IMR-90 (cell line): ENCODE data around the gene GINS1. TPM values are rescaled to one million over a fixed set of nuclear protein-coding genes. Genes with fewer than 3 reads are reported as not detected.

Experiments used
- ATAC-seq: fragments of 200-7000 bp; cut with Tn5 transposase; 2 replicates; pipeline ENCODE4 v1.9.1; 2020; ENCODE audit warnings: low read depth, mild to moderate bottlenecking, moderate library complexity
- BruUV-seq: library from RNA; stranded (reverse); fragments of 400-500 nt; replicated peaks from 2 replicates; lab custom pipeline; 2021; lab: Mats Ljungman, UMichigan
- CTCF ChIA-PET: fragments of 300-600 bp; formaldehyde crosslinking; extraction: SDS; loops from one replicate; lab custom pipeline; 2021; ENCODE audit warnings: antibody characterized with exemption; lab: Yijun Ruan, JAX
- POLR2A ChIA-PET: fragments of 300-600 bp; sonication (Branson Sonifier 250); formaldehyde crosslinking; loops from one replicate; lab custom pipeline; 2022; ENCODE audit warnings: antibody characterized with exemption; ENCODE audit not compliant: unreplicated experiment; lab: Charles Lee
- DNase-seq: peaks from one replicate; pipeline ENCODE4 v3.0.0; 2013
- H2AFZ ChIP-seq: replicated peaks from 2 replicates; pipeline ENCODE3; 2013; ENCODE audit warnings: low read length, mild to moderate bottlenecking; ENCODE audit not compliant: poor library complexity
- H2AK5ac ChIP-seq: 2 replicates; pipeline ENCODE4 v1.6.1; 2013; ENCODE audit warnings: low read depth, low read length, inconsistent platforms
- H2AK9ac ChIP-seq: replicated peaks from 2 replicates; pipeline ENCODE3; 2013; ENCODE audit warnings: mild to moderate bottlenecking, low read depth, low read length, moderate library complexity; ENCODE audit not compliant: poor library complexity
- H2BK120ac ChIP-seq: 2 replicates; pipeline ENCODE4 v1.6.1; 2013; ENCODE audit warnings: low read depth, low read length, inconsistent platforms
- H2BK15ac ChIP-seq: 3 replicates; pipeline ENCODE4 v1.6.1; 2013; ENCODE audit warnings: low read depth, low read length, inconsistent platforms
- H2BK20ac ChIP-seq: 2 replicates; pipeline ENCODE4 v1.6.1; 2013; ENCODE audit warnings: low read depth, mild to moderate bottlenecking, inconsistent platforms, low read length, moderate library complexity
- H2BK5ac ChIP-seq: 2 replicates; pipeline ENCODE4 v1.6.1; 2013; ENCODE audit warnings: mild to moderate bottlenecking, low read depth, low read length, inconsistent platforms; ENCODE audit not compliant: poor library complexity, severe bottlenecking
- H3K14ac ChIP-seq: replicated peaks from 2 replicates; pipeline ENCODE4 v1.6.1; 2013; ENCODE audit warnings: low read depth, low read length, inconsistent platforms
- H3K18ac ChIP-seq: 2 replicates; pipeline ENCODE4 v1.6.1; 2013; ENCODE audit warnings: low read depth, low read length, control low read depth
- H3K23ac ChIP-seq: 2 replicates; pipeline ENCODE4 v1.6.1; 2013; ENCODE audit warnings: low read depth, low read length, inconsistent platforms
- H3K27ac ChIP-seq: 2 replicates; pipeline ENCODE4 v1.5.1; 2013; ENCODE audit warnings: mild to moderate bottlenecking, control low read depth, low read length; ENCODE audit not compliant: insufficient read depth
- H3K27me3 ChIP-seq: 2 replicates; pipeline ENCODE4 v1.6.1; 2013; ENCODE audit warnings: low read length; ENCODE audit not compliant: control insufficient read depth, insufficient read depth
- H3K36me3 ChIP-seq: 2 replicates; pipeline ENCODE4 v1.6.1; 2013; ENCODE audit warnings: low read length, mixed read lengths; ENCODE audit not compliant: control insufficient read depth, insufficient read depth
- H3K4ac ChIP-seq: 2 replicates; pipeline ENCODE4 v1.6.1; 2013; ENCODE audit warnings: low read depth, low read length, inconsistent platforms
- H3K4me1 ChIP-seq: 2 replicates; pipeline ENCODE4 v1.6.1; 2013; ENCODE audit warnings: low read length, mixed read lengths; ENCODE audit not compliant: control insufficient read depth, insufficient read depth
- H3K4me2 ChIP-seq: 2 replicates; pipeline ENCODE4 v1.6.1; 2013; ENCODE audit warnings: low read depth, mild to moderate bottlenecking, control low read depth, low read length, moderate library complexity
- H3K4me3 ChIP-seq: 2 replicates; pipeline ENCODE4 v1.5.1; 2013; ENCODE audit warnings: low read depth, mild to moderate bottlenecking, control low read depth, low read length, moderate library complexity; ENCODE audit not compliant: insufficient read depth
- H3K56ac ChIP-seq: 2 replicates; pipeline ENCODE4 v1.6.1; 2013; ENCODE audit warnings: low read length, inconsistent platforms; ENCODE audit not compliant: insufficient read depth; ENCODE audit errors: extremely low read depth
- H3K79me1 ChIP-seq, 2 experiments: 2 replicates each; pipeline ENCODE4 v1.6.1; 2013; ENCODE audit warnings: low read length in 2 of 2, inconsistent platforms in 1 of 2, low read depth in 1 of 2
- H3K9ac ChIP-seq: 2 replicates; pipeline ENCODE4 v1.6.1; 2013; ENCODE audit warnings: low read depth, low read length, control low read depth
- H3K9me1 ChIP-seq: 2 replicates; pipeline ENCODE4 v1.6.1; 2013; ENCODE audit warnings: low read length, inconsistent platforms; ENCODE audit not compliant: insufficient read depth
- H3K9me3 ChIP-seq: 2 replicates; pipeline ENCODE4 v1.6.1; 2013; ENCODE audit warnings: low read length; ENCODE audit not compliant: control insufficient read depth, insufficient read depth
- H4K20me1 ChIP-seq: 2 replicates; pipeline ENCODE4 v1.6.1; 2013; ENCODE audit warnings: low read length, inconsistent platforms; ENCODE audit not compliant: insufficient read depth
- H4K5ac ChIP-seq: 2 replicates; pipeline ENCODE4 v1.6.1; 2013; ENCODE audit warnings: mild to moderate bottlenecking, low read depth, low read length, control low read depth
- H4K8ac ChIP-seq, 2 experiments: 2 replicates each; pipeline ENCODE4 v1.6.1; 2013; ENCODE audit warnings: low read depth in 2 of 2, low read length in 2 of 2, control low read depth in 1 of 2, inconsistent platforms in 1 of 2
- H4K91ac ChIP-seq: 2 replicates; pipeline ENCODE4 v1.6.1; 2013; ENCODE audit warnings: low read depth, low read length, inconsistent platforms; ENCODE audit not compliant: insufficient read depth
- BHLHE40 ChIP-seq: fragments of 150-350 bp; IDR thresholded peaks from 2 replicates; pipeline ENCODE4 v1.6.1; 2016; ENCODE audit warnings: mild to moderate bottlenecking, low read depth, low read length
- CEBPB ChIP-seq: IDR thresholded peaks from 2 replicates; pipeline ENCODE4 v1.6.1; 2012; ENCODE audit warnings: low read depth, low read length, improper control_type of control experiment
- CHD1 ChIP-seq: IDR thresholded peaks from 2 replicates; pipeline ENCODE4 v1.6.1; 2012; ENCODE audit warnings: low read depth, low read length, improper control_type of control experiment
- FOS ChIP-seq: fragments of 150-350 bp; IDR thresholded peaks from 2 replicates; pipeline ENCODE4 v1.6.1; 2016; ENCODE audit warnings: low read depth, low read length
- MAFK ChIP-seq: IDR thresholded peaks from 2 replicates; pipeline ENCODE4 v1.6.1; 2012; ENCODE audit warnings: low read depth, low read length, improper control_type of control experiment
- MAZ ChIP-seq: IDR thresholded peaks from 2 replicates; pipeline ENCODE4 v1.6.1; 2012; ENCODE audit warnings: low read depth, mild to moderate bottlenecking, low read length, improper control_type of control experiment, moderate library complexity, borderline replicate concordance
- MXI1 ChIP-seq: IDR thresholded peaks from 2 replicates; pipeline ENCODE4 v1.6.1; 2012; ENCODE audit warnings: low read depth, mild to moderate bottlenecking, low read length, moderate library complexity, borderline replicate concordance
- NFE2L2 ChIP-seq: fragments of 150-350 bp; IDR thresholded peaks from 2 replicates; pipeline ENCODE4 v1.6.1; 2016; ENCODE audit warnings: low read depth, mild to moderate bottlenecking, low read length
- POLR2A ChIP-seq: IDR thresholded peaks from 2 replicates; pipeline ENCODE4 v1.6.1; 2012; ENCODE audit warnings: mild to moderate bottlenecking, low read depth, low read length
- RAD21 ChIP-seq: IDR thresholded peaks from 2 replicates; pipeline ENCODE4 v1.6.1; 2012; ENCODE audit warnings: low read length, improper control_type of control experiment
- RCOR1 ChIP-seq: IDR thresholded peaks from 2 replicates; pipeline ENCODE4 v1.6.1; 2012; ENCODE audit warnings: mild to moderate bottlenecking, low read length, improper control_type of control experiment; ENCODE audit not compliant: insufficient replicate concordance
- RFX5 ChIP-seq: IDR thresholded peaks from 2 replicates; pipeline ENCODE4 v1.8.0; 2012; ENCODE audit warnings: low read depth, mild to moderate bottlenecking, low read length, moderate library complexity
- SMC3 ChIP-seq: fragments of 150-350 bp; IDR thresholded peaks from 2 replicates; pipeline ENCODE4 v1.6.1; 2016; ENCODE audit warnings: low read depth, mild to moderate bottlenecking, antibody characterized with exemption, low read length, moderate library complexity
- WGBS, 2 experiments: methylation state at CpG; one replicate each; pipeline versions ENCODE4 v1.1.5 to v1.1.7; 2013; ENCODE audit warnings: missing lambda C conversion rate in 2 of 2; ENCODE audit not compliant: insufficient read length in 1 of 2; ENCODE audit errors: extremely low coverage in 2 of 2; 5-methylcytosine and 5-hydroxymethylcytosine counted together
- dilution Hi-C: fragments of 300-500 bp; cut with HindIII; formaldehyde crosslinking; loops from one replicate; pipeline ENCODE4 v1.14.3; 2018; ENCODE audit warnings: low sequenced_read_pairs; ENCODE audit not compliant: unreplicated experiment
- in situ Hi-C: fragments of 300-500 bp; cut with MboI; formaldehyde crosslinking; loops from 3 replicates; pipeline ENCODE4 v1.14.3; 2019; ENCODE audit warnings: low sequenced_read_pairs, inconsistent platforms, mixed read lengths
- intact Hi-C: fragments of 100-400 bp; cut with micrococcal nuclease; formaldehyde crosslinking; loops from 2 replicates; pipeline ENCODE4 v1.10.0; 2022
- polyA plus RNA-seq, 3 experiments: library from polyadenylated mRNA; depleted of rRNA; stranded (reverse); fragments of >200 nt; gene quantifications; 2 replicates each; pipeline ENCODE4 v1.2.3, GENCODE V29; 2012; ENCODE audit warnings: low replicate concordance in 1 of 3
- total RNA-seq: library from RNA; depleted of rRNA; stranded (reverse); fragments of >200 nt; gene quantifications from 2 replicates; pipeline ENCODE4 v1.2.3, GENCODE V29; 2012
- TF ChIP-seq, protein P1 (sequence below): fragments of 150-350 bp; IDR thresholded peaks from 2 replicates; pipeline ENCODE4 v1.6.1; 2016; ENCODE audit warnings: low read depth, mild to moderate bottlenecking, low read length, moderate library complexity, borderline replicate concordance
- TF ChIP-seq, protein P2 (sequence below): conservative IDR thresholded peaks from 2 replicates; pipeline ENCODE4 v1.5.1; 2012; ENCODE audit warnings: mild to moderate bottlenecking, low read depth, low read length, improper control_type of control experiment
- TF ChIP-seq, protein P3 (sequence below): fragments of 150-350 bp; IDR thresholded peaks from 2 replicates; pipeline ENCODE4 v1.6.1; 2017; ENCODE audit warnings: mild to moderate bottlenecking, antibody characterized with exemption, low read length, low read depth

GINS1 gene
- total and polyA plus RNA-seq, 2 of the 4 experiments (the other 2 are of a cell fraction), result 4.9 to 6.6 TPM

DNA sequence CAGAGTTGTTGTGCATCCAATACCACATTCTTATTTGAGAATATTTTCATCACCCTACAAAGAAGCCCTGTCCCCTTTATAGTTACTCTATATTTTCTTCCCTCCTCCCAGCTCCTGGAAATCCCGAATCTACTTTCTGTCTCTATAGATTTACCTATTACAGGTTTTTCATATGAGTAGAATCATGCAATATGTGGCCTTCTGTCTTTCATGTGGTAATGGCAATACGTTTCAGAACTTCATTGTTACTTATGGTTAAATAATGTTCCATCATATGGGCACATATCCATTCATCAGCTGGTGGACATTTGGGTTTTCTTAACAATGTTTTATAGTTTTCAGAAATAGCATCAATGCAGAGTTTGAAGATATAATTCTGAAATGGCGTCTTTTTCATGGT lies 17.1 kb downstream of the GINS1 start:
- BruUV-seq, result no TSS peak
- no peak overlapping the region for H2AK5ac ChIP-seq
- ATAC-seq, result no peak
- H3K36me3 ChIP-seq, result no peaks in the 10 kb centered on the region
- no peaks in the 10 kb centered on the region for H3K27me3 ChIP-seq
- POLR2A ChIA-PET, result no interaction called here
- no peak overlapping the region for H3K4me3 ChIP-seq
- no peak overlapping the region for H2BK5ac ChIP-seq
- no peak overlapping the region for H2BK20ac ChIP-seq
- H4K5ac ChIP-seq, result no peak overlapping the region
- no CpG with 5 or more reads among the region's 3 CpGs for WGBS, 2 experiments
- no peak overlapping the region for H3K27ac ChIP-seq
- no peak overlapping the region for H2AFZ ChIP-seq
- no peaks in the 10 kb centered on the region for H3K9me1 ChIP-seq
- no peak overlapping the region for H3K56ac ChIP-seq
- dilution Hi-C loops (no loop called here), in situ Hi-C loops (loop anchor here (25.0 kb wide), 1 partner anchor 1787 kb away; the partner anchor contains the start of gene CST3), intact Hi-C loops (loop anchor here (10.0 kb wide), 1 partner anchor 200 kb away; the partner anchor contains the start of gene NANP)
- H3K23ac ChIP-seq, result no peak overlapping the region
- H3K4me2 ChIP-seq, result no peak overlapping the region
- no peaks in the 10 kb centered on the region for H4K20me1 ChIP-seq
- no peak overlapping the region for H2BK120ac ChIP-seq
- no peaks in the 10 kb centered on the region for H3K4me1 ChIP-seq
- H2AK9ac ChIP-seq, result no peak overlapping the region
- CTCF ChIA-PET, result no interaction called here
- no peak overlapping the region for H3K4ac ChIP-seq
- no peak overlapping the region for H2BK15ac ChIP-seq
- H3K79me1 ChIP-seq, result peaks cover 5 to 12% of the 10 kb centered on the region in 2 experiments; a peak in 2 of 4 replicates
- DNase-seq, result no peak
- no peak overlapping the region for H3K9ac ChIP-seq
- H3K18ac ChIP-seq, result no peak overlapping the region
- no peak overlapping the region for H4K91ac ChIP-seq
- no peak overlapping the region for H4K8ac ChIP-seq
- H3K14ac ChIP-seq, result no peak overlapping the region
- no peaks in the 10 kb centered on the region for H3K9me3 ChIP-seq
- TF ChIP-seq SMC3 (no peak), RAD21 (no peak), CEBPB (no peak), BHLHE40 (no peak), CHD1 (no peak), FOS (no peak), POLR2A (no peak), RCOR1 (no peak), NFE2L2 (no peak), MAZ (no peak), RFX5 (no peak), MAFK (no peak), MXI1 (no peak)
- TF ChIP-seq, protein P1, sequence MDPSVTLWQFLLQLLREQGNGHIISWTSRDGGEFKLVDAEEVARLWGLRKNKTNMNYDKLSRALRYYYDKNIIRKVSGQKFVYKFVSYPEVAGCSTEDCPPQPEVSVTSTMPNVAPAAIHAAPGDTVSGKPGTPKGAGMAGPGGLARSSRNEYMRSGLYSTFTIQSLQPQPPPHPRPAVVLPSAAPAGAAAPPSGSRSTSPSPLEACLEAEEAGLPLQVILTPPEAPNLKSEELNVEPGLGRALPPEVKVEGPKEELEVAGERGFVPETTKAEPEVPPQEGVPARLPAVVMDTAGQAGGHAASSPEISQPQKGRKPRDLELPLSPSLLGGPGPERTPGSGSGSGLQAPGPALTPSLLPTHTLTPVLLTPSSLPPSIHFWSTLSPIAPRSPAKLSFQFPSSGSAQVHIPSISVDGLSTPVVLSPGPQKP, result no peak
- TF ChIP-seq, protein P2, sequence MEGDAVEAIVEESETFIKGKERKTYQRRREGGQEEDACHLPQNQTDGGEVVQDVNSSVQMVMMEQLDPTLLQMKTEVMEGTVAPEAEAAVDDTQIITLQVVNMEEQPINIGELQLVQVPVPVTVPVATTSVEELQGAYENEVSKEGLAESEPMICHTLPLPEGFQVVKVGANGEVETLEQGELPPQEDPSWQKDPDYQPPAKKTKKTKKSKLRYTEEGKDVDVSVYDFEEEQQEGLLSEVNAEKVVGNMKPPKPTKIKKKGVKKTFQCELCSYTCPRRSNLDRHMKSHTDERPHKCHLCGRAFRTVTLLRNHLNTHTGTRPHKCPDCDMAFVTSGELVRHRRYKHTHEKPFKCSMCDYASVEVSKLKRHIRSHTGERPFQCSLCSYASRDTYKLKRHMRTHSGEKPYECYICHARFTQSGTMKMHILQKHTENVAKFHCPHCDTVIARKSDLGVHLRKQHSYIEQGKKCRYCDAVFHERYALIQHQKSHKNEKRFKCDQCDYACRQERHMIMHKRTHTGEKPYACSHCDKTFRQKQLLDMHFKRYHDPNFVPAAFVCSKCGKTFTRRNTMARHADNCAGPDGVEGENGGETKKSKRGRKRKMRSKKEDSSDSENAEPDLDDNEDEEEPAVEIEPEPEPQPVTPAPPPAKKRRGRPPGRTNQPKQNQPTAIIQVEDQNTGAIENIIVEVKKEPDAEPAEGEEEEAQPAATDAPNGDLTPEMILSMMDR, result no peak
- TF ChIP-seq, protein P3, sequence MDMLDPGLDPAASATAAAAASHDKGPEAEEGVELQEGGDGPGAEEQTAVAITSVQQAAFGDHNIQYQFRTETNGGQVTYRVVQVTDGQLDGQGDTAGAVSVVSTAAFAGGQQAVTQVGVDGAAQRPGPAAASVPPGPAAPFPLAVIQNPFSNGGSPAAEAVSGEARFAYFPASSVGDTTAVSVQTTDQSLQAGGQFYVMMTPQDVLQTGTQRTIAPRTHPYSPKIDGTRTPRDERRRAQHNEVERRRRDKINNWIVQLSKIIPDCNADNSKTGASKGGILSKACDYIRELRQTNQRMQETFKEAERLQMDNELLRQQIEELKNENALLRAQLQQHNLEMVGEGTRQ, result no peak
